Colonic mucosa (tissue), 4 donors: ENCODE results near the gene CTSW. TPM values are rescaled to one million over a fixed set of nuclear protein-coding genes. Genes with fewer than 3 reads are reported as not detected.

Experiments used
- DNase-seq: peaks from one replicate; pipeline ENCODE4 v3.0.0-alpha.2; 2020
- H3K27ac ChIP-seq: fragments of 200-600 bp; one replicate; pipeline ENCODE4 v1.8.0; 2021
- H3K27me3 ChIP-seq: fragments of 200-600 bp; one replicate; pipeline ENCODE4 v1.8.0; 2021
- H3K36me3 ChIP-seq: fragments of 200-600 bp; one replicate; pipeline ENCODE4 v1.8.0; 2021
- H3K4me1 ChIP-seq: fragments of 200-600 bp; one replicate; pipeline ENCODE4 v1.8.0; 2021; ENCODE audit warnings: mild to moderate bottlenecking
- H3K4me3 ChIP-seq: fragments of 200-600 bp; one replicate; pipeline ENCODE4 v1.8.0; 2021
- H3K9ac ChIP-seq, 2 donors: one replicate each; pipeline ENCODE4 v1.7.0; 2013; ENCODE audit warnings: control low read depth in 2 of 2, low read depth in 2 of 2, low read length in 2 of 2
- H3K9me3 ChIP-seq: fragments of 200-600 bp; one replicate; pipeline ENCODE4 v1.8.0; 2021
- CTCF ChIP-seq: fragments of 200-600 bp; IDR thresholded peaks from one replicate; pipeline ENCODE4 v1.8.0; 2022; ENCODE audit warnings: antibody characterized with exemption, mild to moderate bottlenecking
- intact Hi-C: fragments of 100-400 bp; cut with DNase I; formaldehyde crosslinking; loops from one replicate; pipeline ENCODE4 v1.14.1; 2022
- total RNA-seq, 2 donors: library from RNA; stranded (reverse); fragmentation: NEBNext Ultra II Directional in 1 of 2; extraction: Animal tissue kit (Norgen Biotek cat#: 25700) in 1 of 2; gene quantifications; one replicate each; pipeline ENCODE4 v1.2.1, GENCODE V29; 2021
- donor health status: healthy.
- donor health status: DM: no; HTN: no; CAD: no.
- donor health status: DM: no; HTN: no; CAD: no.

CTSW gene
- total RNA-seq, 2 donors from 2014 or later, result 1.2 TPM

DNA sequence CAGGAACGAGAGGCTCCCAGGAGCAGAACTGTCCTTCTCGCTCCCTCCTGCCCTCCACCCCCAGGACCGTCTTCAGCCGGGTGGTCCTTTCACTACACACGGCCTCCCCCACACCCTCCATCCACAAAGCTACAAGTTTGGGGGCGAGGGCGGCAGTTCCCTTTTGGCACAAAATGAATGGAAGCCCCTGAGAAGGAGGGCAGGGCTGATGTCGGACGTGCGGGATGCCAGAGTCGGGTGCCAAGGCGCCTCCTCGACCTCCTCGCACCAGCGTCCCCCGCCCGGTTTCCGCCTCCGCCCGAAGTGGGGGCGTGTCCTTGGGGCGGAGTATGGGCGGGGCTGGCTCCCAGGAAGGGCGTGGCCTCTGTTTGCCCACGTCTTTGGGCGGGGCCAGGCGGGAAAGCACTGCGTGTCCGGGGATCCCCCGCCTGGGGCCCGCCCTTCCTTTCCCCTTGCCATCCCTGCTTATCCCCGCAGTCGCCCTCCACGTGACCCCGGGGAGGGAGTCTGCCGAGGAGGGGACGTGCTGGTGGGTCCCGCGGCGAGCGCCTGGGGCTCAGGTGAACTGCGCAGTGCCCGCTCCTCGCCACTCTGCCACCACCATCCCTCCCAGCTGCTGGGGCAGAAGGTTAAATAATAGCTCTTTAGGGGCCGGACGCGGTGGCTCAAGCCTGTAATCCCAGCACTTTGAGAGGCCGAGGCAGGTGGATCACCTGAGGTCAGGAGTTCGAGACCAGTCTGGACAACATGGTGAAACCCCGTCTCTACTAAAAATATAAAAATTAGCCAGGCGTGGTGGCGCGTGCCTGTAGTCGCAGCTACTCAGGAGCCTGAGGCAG lies 6.1 kb upstream of the CTSW start:
- H3K27ac ChIP-seq, result peak overlapping the region; percentile 63
- H3K9ac ChIP-seq, result peak overlapping the region; percentile 75 to 88
- H3K4me3 ChIP-seq, result peak overlapping the region; percentile 33
- H3K4me1 ChIP-seq, result no peaks in the 10 kb centered on the region
- DNase-seq, result peak; percentile 97
- no peak for TF ChIP-seq CTCF
- no peaks in the 10 kb centered on the region for H3K36me3 ChIP-seq
- no peaks in the 10 kb centered on the region for H3K9me3 ChIP-seq
- intact Hi-C loops, result no loop called here
- no peaks in the 10 kb centered on the region for H3K27me3 ChIP-seq

- intact Hi-C loops, result no loop called here
- no peak for TF ChIP-seq CTCF
- no peak for DNase-seq
- no peak overlapping the region for H3K9ac ChIP-seq
- H3K4me3 ChIP-seq, result no peak overlapping the region
- no peaks in the 10 kb centered on the region for H3K9me3 ChIP-seq
- H3K36me3 ChIP-seq, result peaks cover 7% of the 10 kb centered on the region
- H3K27ac ChIP-seq, result no peak overlapping the region
- no peaks in the 10 kb centered on the region for H3K27me3 ChIP-seq
- H3K4me1 ChIP-seq, result no peaks in the 10 kb centered on the region
These were observed 390 bp downstream of the CTSW start for GRCh38 chr11:65880027-65880426.

GRCh38 chr11:65880844-65881421 lies 1.3 kb downstream of the CTSW start:
- no peak overlapping the region for H3K27ac ChIP-seq
- no peaks in the 10 kb centered on the region for H3K27me3 ChIP-seq
- no peaks in the 10 kb centered on the region for H3K9me3 ChIP-seq
- no peak overlapping the region for H3K9ac ChIP-seq
- no peak for DNase-seq
- H3K4me1 ChIP-seq, result no peaks in the 10 kb centered on the region
- intact Hi-C loops, result no loop called here
- H3K4me3 ChIP-seq, result no peak overlapping the region
- peaks cover 7% of the 10 kb centered on the region for H3K36me3 ChIP-seq
- TF ChIP-seq CTCF, result no peak

DNA sequence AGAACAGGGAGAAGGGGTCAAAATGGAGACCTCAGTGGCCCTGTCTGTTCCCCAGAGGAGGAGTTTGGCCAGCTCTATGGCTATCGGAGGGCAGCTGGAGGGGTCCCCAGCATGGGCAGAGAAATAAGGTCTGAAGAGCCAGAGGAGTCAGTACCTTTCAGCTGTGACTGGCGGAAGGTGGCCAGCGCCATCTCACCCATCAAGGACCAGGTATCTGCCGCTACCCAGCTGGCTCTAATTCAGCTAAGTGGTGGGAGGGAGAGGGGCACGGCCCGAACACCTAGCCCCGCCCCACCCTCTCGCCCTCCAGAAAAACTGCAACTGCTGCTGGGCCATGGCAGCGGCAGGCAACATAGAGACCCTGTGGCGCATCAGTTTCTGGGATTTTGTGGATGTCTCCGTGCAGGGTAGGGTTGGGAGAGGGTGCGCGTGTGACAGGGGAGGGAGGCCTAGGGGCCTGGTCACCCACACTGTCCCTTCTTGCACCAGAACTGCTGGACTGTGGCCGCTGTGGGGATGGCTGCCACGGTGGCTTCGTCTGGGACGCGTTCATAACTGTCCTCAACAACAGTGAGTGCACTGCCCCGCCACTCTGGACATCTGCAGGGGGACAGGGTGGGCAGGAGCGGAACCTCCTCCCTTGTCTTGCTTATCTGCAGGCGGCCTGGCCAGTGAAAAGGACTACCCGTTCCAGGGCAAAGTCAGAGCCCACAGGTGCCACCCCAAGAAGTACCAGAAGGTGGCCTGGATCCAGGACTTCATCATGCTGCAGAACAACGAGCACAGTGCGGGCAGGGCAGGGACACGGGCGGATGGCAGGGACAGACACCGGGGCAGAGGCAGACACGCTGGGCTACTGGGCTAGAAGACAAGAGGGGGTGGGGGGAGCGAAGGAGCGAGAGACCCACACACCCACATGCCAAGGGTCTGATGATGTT lies 2.8 kb downstream of the CTSW start:
- Histone ChIP-seq H3K9me3 (no peaks in the 10 kb centered on the region), H3K4me1 (no peaks in the 10 kb centered on the region), H3K9ac (no peak overlapping the region), H3K27me3 (no peaks in the 10 kb centered on the region), H3K36me3 (peaks cover 7% of the 10 kb centered on the region), H3K4me3 (no peak overlapping the region), H3K27ac (no peak overlapping the region)
- intact Hi-C loops, result no loop called here
- no peak for DNase-seq
- no peak for TF ChIP-seq CTCF

GRCh38 chr11:65883058-65883761 lies 3.6 kb downstream of the CTSW start:
- no peak for DNase-seq
- H3K9ac ChIP-seq, result no peak overlapping the region
- H3K27me3 ChIP-seq, result no peaks in the 10 kb centered on the region
- peaks cover 5% of the 10 kb centered on the region for H3K4me1 ChIP-seq
- no peak overlapping the region for H3K27ac ChIP-seq
- intact Hi-C loops, result no loop called here
- H3K9me3 ChIP-seq, result no peaks in the 10 kb centered on the region
- peaks cover 7% of the 10 kb centered on the region for H3K36me3 ChIP-seq
- no peak overlapping the region for H3K4me3 ChIP-seq
- TF ChIP-seq CTCF, result no peak
